ENCODE measurements around the gene NEMP2.

Gene NEMP2

DNA sequence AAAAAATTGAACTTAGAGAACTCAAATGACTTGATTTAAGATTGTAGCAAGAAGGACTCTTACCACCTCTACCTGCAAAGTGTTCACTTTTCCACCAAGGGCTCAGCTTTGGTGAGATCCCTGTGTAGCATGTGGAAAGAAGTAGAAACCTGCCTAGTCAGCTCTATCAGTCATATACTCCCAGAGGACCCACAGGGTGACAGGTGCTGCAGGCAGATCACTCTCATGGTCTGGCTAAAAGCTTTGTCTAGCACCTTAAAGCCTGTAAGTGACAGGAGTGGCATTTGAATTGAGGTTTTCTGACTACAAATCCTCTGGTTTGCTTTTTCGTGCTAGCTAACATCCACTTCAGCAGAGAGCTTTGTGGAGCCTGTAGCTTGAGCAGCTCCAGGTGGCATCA lies 18.7 kb upstream of the NEMP2 start:
- DNase-seq = no peak

GRCh38 chr2:190551928-190552327 lies 17.4 kb upstream of the NEMP2 start:
- DNase-seq = no peak

GRCh38 chr2:190550137-190550536 lies 15.6 kb upstream of the NEMP2 start:
- DNase-seq = no peak

DNA sequence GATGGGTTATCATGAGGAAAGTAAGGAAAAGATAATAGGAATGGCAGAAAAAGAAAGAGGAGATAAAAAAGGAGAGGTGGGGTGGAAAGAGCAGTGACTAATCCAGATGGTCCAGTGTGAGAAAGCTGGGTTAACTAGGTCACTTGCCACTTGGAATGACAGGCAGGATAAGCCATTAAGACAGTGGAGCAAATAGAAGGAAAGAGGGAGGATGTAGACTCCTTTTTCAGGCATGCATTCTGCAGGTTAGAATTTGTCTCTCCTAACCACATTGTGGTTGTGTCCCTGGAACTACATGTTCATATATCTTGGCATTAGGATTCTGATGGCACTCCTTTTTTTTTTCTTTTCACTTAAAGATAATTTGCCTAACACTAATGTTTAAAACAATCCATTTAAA lies 13.4 kb upstream of the NEMP2 start:
- DNase-seq = no peak

DNA sequence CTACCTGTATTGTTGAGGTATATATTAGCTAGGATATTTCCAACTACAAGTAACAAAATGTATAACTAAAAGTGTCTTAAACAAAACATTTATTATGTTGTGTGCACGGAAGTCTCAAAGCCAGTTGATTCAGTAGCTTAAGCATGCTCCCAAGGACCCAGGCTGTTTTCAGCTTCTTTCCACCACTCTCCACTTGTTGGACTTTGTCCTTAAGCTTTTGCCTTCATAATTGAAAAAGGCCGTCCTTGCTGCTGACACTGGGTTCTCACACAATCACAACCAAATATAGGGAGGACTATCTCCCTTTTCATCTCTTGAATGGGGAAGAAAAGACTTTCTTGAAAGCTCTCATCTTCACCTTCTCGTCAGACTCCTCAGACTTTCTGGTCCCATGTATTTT lies 12.2 kb upstream of the NEMP2 start:
- DNase-seq = no peak

- no peak for DNase-seq
These were observed 11.2 kb upstream of the NEMP2 start for GRCh38 chr2:190545555-190546385.

DNA sequence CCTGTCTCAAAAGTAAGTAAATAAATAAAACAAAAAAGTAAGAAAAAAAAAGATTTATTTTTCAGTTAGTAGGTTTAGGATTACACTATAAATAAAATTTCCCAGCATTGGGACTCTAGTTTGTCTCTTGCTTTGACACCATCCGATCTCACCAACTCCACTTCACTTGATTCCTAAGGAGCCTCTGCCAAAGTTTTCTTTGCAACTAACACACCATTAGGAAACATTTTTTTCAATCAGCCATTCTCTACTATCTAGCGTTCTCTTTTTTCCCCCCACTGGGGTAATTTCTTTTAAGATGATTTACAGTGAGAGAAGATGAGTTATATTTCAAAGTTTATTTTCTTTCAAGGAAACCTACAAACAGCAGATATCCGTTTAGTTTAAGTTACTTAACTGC lies 10.6 kb upstream of the NEMP2 start:
- DNase-seq = no peak

DNA sequence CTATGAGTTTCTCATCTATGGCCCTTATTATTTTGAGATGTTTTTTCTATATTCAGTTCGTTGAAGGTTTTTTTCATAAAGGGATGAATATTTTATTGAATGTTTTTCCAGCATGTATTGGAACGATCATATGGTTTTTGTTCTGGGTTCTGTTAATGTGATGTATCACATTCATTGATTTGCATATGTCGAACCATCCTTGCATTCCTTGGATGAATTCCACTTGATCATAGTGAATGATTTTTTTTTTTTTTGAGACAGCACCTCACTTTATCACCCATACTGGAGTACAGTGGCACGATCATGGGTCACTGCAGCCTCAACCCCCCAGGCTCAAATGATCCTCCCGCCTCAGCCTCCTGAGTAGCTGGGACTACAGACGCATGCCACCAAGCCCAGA lies 5.5 kb upstream of the NEMP2 start:
- no peak for DNase-seq

DNA sequence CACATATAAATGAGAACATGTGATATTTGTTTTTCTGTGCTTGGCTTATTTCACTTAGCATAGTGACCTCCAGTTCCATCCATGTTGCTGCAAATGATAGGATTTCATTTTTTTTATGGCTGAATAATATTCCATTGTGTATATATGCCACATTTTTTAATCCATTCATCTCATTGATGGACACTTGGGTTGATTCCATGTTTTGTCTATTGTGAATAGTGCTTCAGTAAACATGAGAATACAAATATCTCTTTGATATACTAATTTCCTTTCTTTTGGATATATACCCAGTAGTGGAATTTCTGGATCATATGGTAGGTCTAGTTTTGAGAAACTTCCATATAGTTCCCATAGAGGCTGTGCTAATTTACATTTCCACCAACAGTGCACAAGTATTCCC lies 3.7 kb upstream of the NEMP2 start:
- DNase-seq = no peak

DNA sequence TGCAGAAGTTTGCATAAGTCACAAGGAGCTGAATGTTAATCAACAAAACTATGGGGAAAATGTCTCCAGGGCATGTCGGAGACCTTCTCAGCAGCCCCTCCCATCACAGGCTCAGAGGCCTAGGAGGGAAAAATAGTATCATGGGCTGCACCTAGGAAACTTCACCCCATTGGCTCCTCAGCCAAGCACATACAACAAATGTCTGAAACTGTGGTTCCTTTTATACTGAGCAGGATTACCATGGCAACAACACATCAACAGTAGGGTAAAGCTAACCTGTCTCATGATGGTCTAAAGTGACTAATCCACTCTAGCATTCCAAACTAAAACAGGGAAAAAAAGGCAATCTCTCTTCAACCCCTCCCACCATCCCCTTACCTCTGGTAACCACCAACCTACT lies 3.2 kb upstream of the NEMP2 start:
- DNase-seq = no peak

DNA sequence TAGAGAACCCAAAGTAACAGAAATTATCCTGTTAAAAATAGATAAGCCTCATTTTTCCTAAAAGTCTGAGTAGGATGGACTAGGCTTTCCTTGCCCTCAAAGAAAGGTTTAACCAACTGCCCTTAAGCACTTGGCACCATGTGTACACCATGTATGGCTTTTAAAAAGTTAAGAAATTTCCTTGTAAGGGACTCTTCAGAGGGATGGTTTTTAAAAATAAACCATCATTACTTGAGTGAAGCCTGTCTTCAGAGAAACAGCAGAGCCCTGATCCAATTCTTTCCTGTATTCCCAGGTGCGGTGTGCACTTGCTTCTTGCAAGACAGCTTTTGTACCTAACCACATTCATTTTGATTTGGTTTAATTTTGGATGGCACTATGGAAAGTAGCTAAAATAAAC lies 1.1 kb upstream of the NEMP2 start:
- DNase-seq = no peak

- DNase-seq = no peak
These were observed 558 bp upstream of the NEMP2 start for GRCh38 chr2:190535121-190535439.

GRCh38 chr2:190533968-190534309 lies 583 bp downstream of the NEMP2 start:
- peak; percentile 63 for DNase-seq

DNA sequence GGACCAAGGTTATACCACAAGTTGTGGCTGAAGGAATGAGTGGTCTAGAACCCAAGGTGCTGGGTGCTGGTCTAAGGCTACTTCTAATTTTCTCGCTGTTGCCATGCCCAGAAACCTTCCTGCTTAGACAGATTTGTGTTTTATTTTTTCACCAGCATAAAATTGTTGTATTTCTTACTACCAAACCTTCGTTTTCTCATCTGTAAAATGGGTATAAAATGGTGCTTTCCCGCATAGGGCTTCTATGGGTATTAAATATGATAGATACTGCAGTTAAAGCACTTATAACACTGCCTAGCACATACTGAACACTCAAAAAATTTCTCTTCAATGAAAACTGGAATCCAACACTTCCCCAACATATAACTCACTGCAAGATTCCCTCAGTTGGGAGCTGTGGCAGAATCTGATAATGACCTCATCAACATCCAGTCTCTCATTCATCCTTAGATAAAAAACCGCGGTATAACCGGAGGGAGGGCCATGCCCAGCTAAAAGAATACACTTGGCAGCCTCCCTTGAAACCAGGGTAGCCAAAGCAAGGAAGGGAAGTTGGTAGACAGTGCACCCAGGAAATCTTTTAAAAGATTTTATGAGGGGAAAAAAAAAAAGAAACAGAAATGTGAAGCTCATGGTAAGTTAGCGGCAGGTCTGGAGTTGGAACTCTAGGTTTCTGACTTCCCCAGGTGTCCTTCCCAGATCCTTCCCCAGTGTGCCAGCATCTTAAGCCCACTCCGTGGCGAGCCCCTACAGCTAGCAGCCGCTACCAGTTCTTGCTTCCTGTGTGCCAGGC lies 1.2 kb downstream of the NEMP2 start:
- no peak for DNase-seq

DNA sequence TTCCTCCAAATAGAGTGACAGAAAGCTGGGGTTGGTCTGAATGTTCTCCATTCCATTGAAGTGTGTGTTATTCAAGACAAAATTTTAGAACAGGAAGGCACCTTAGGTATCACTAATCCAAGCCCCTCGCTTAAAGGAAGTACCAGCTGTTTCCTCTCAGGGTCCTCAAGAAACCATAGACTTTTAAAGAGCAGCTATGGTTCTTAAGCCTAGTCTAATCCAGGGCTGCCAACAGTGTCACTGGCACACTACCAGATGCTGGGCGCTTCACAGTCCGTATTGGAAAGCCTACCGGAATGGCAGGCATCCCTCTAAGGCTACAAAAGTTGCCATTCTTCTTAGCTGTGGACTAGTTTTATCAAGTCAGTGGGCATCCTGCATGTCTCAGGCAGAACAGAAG lies 1.9 kb downstream of the NEMP2 start:
- no peak for DNase-seq

- no peak for DNase-seq
These were observed 4.1 kb downstream of the NEMP2 start for GRCh38 chr2:190530248-190530900.

GRCh38 chr2:190529486-190530247 lies 4.9 kb downstream of the NEMP2 start:
- DNase-seq = no peak

- DNase-seq = no peak
These were observed 6.0 kb downstream of the NEMP2 start for GRCh38 chr2:190528521-190529001.

DNA sequence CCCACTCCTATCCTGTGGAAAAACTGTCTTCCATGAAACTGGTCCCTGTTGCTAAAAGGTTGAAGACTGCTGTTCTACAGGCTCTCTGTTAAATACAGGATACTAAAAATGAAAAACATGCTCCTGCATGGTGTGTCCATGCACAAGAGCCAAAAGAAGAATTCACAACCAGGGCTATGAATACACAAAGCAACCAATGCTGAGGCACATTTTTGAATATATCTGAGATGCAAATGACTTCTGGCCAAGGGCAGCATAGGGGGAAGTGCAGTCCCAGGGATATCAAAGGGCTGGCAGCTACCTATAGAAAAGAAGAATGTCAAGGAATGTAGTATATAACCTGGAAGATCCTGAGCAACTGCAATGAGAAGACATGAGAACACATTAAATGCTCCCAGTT lies 6.6 kb downstream of the NEMP2 start:
- DNase-seq = no peak

DNA sequence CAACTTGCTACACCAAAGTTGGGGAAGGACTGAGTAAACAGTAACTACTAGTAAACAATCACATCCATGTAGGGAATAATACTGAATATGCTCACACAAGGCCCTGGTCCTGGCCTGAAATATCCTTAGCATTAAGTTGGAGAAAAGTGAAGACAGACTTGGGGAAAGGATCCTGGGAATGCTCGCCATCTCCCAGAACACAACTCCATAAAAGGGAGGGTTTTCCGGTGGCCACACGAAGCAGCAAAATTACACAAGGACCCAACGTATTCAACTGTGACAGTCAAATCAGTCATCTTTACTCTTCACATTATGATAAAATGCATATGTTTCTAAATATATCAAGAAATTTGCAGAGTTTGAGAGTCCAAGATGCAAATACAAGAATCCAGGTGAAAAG lies 7.3 kb downstream of the NEMP2 start:
- no peak for DNase-seq

DNA sequence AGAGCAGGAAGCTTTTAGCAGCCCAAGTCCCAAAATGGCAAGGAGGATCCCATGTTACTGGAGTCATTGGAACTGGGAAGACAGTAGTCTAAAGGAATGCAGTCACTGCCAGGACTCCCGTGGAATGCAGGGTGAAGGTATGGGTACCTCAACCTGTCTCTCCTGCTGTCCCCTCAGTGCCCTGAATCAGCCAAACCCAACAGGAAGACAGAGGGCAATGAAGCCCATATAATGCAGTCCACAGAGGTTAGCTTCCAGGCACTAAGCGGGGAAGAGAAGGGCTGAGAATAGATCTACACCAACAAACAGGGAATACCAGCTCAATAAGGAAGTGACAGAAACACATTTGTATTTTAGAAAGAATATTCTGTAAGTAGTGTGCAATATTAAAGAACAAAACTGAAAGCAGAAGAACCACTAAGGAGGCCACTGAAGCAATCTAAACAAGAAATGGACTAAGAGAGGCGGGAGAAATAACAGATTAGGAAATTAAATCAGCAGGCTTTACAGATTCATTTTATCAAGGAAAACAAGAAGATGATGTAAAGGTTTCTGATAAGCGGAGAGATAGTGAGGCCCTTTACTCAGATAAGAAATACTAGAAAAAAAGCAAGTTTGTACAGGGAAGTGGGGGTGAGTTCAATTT lies 8.3 kb downstream of the NEMP2 start:
- DNase-seq = no peak

DNA sequence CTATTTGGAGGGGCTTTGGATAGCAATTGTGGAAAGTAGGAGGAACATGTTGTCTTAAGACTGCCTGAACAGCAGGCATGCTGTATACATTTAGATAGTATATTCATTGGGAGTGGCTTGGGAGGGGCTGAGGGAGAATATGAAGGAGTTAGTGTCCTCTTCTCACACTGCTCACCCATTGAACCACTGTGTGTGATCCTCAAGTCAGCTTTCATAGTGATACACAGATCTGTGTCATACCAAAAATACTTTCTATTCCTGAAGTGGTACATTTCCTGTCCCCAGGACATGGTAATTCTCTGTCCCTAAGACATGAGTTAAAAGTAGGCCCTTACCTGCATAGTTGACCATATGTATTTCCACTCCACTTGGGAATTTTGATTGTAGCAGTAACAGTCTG lies 9.6 kb downstream of the NEMP2 start:
- no peak for DNase-seq

All from stimulated activated CD4-positive, alpha-beta T cell treated with anti-CD3 and anti-CD28 coated beads, Interleukin-15, amount 100 ng/mL, for 24 hours (primary cell).